NCI-H1048 (cell line): ENCODE results near the gene SIRPD.

Source experiments
- DNase-seq: peaks from one replicate; lab custom pipeline; 2025; lab: John Stamatoyannopoulos, UW

SIRPD gene

DNA sequence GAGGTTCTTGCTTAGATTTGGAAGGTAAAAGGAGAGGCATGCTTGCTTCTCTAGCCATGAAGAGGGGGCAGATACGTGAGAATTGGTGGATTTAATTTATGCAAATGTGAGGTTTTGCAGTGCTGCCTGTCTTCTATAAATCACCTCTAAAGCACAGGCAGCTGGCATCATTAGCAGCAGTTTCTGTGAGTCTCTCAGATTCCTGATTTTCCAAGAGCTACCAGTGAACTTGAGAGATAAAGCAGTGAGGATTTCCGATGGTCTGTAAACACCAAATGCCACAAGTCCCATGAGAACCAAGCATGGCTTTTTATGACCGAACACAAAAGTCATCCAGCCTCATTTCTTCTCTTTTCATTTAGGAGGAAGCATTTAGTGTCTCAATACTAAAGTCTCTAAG, 63.1 kb downstream of the SIRPD start:
- DNase-seq, result no peak

DNA sequence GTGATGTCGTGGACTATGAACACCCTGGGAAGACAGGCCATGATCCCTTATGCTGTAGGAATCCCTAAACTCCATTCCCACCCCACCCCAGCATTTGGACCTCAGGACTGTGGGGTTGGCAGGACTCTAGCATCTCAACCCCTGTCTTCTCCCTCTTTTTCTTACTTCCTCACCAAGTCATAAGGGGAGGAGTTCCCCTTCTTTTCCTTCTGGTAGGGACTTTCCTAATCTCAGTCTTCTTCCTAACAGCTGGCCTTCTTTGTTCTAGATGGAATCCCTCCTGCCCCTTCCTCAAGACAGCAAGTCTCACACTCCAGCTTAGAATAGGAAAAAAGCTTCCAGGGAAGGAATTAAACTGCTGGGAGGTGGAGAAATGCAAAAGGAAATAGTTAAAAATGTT, 64.0 kb downstream of the SIRPD start:
- no peak for DNase-seq

DNA sequence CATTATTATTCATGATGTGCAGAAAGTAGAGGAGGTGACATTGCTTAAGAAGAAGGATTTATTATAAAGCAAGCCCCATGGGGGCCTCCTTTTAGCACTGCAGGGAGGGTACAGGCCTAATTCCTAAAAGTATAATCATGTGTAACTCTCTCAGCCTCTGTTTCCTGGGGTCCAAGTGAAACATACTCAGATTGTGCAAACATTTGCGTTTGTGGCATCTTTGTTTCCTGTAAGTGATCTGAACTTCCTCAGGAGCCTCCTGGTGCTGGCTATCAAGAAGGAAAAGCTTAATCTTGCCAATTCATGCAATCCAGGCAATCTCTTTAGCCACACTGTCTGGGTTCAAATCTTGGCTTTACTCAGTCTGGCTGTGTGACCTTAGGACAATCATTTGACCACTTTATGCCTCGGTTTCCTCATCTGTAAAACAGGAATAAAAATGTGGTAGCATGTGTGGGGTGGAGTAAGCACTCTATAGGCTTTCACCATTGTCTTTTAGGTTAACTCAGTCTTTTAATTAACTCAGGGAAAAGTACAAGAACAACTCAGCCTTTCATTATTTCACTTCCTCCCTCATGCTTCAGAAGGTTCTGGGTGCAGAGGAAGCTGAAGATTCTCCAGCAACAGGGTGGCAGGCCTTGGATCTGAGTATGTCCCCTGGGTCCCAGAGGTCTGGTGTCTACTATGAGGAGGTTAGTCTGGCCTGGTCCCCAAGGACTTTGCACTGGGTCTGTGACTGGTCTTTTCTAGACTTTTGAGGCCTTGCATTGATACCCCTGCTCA, 65.5 kb downstream of the SIRPD start:
- DNase-seq, result no peak

DNA sequence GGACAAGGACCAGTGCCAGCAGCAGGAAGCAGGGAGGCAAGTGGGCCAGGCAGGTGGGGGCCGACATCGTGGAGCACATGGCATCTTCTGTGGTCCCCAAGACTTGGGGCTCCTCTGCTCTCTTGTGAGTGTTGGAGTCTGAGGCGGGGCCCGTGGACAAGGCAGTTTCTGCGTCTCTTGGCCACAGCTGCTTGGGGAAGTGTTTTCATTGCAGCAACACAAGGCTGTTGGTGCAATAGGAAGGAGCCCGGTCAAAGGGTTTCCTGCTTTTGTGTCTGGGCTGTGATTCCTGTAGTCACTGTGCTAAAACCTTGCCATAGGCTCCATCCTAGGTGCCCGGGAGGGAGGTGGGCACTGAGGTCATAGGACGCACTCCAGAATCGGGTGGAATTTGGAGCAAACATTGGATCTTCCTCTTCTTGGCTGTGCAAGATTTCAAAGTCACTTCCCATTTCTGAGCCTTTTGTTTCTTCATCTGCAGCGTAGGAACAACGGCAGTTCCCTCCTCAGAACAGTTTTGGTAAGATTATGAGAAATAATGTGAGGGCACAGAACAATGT, 66.1 kb downstream of the SIRPD start, which contains the start of gene SIRPB2:
Gene SIRPB2, minus strand, starts transcription at position 140 of the 560 bp plus-strand sequence. Its CDS starts 61 bp downstream, at position 79.
- DNase-seq, result no peak

DNA sequence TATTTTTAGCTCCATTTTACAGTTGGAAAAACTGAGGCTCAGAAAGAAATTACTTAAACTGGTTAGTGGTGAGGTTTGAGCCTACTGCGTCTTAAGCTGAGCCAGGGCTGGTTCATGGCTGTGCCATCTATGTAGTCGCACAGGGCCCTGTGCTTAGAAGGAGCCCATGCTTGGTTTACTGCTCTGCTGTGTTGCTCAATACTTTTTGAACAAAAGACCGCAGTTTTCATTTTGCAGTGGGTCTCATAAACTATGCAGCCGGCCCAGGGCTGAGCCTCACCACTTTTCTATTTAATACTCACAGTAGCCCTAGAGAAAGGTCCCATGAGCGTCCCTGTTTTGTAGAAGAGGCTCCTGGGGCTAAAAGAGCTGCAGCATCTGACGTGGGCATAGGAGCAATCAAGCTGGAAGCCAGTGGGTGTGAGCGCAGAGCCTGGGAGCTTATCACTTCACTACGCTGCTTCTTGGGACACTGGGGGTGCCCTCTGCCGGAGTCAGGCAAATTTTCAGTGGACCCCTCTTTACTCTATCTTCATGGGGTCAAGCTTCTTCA, 66.8 kb downstream of the SIRPD start:
- no peak for DNase-seq

DNA sequence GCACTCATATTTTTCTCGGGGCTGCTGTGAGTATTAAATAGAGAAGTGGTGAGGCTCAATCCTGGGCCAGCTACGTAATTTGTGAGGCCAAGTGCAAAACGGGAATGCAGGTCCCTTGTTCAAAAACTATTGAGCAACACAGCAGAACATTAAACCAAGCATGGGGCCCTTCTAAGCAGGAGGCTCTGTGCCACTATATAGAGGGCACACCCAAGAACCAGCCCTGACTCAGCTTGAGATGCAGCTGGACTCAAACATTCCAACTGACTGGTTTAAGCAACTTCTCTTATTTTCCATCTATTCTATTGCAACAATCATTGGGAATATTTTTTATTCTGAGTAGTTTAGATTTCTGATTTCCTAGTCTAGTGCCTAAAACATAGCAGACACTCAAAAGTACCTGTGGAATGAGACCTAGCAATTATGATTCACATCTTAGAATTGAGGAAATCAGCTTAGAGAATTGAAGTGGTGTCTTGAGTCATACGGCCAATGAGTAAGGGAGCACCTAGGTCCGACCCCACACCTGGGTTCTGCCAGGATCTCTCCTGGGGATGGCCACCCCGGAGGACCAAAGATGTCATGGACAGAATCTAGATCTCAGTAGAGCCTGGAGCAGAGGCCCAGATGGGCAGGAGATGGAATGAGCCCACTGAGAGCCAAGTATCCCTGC, 67.6 kb downstream of the SIRPD start:
- no peak for DNase-seq

DNA sequence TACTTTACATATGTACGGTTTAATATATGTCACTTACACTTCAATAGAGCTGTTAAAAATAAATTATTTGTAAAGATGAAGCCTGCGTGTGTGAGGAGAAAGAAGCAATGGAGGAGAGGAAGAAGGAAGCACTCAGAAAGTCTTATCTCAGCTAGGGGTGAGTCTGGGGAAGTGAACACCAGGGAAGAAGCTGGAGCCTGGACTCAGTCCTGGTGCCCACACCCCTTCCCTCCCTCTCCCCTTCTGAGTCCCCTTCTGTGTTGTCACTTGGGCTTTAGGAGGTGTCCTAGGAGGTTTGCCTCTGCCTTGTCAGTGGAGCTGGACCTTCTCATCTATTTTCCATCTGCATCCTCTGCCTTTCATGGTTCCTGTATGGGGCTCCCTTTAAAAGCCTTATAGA, 68.2 kb downstream of the SIRPD start:
- DNase-seq, result no peak

DNA sequence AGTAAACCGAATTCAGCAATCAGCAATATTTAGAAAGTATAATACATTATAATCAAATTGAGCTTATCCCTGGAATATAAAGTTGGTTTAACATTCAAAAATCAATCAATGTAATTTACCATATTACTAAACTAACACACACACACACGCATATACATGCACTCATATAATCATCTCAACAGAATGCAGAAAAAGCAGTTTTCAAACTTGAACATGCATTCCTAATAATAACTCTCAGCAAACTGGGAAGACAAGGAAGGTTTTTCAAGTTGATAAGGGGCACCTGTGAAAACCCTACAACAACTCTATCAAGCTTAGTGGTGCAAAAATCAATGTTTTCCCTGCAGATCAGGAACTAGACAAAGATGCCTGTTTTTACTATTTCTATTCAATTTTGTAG, 70.9 kb downstream of the SIRPD start:
- no peak for DNase-seq

DNA sequence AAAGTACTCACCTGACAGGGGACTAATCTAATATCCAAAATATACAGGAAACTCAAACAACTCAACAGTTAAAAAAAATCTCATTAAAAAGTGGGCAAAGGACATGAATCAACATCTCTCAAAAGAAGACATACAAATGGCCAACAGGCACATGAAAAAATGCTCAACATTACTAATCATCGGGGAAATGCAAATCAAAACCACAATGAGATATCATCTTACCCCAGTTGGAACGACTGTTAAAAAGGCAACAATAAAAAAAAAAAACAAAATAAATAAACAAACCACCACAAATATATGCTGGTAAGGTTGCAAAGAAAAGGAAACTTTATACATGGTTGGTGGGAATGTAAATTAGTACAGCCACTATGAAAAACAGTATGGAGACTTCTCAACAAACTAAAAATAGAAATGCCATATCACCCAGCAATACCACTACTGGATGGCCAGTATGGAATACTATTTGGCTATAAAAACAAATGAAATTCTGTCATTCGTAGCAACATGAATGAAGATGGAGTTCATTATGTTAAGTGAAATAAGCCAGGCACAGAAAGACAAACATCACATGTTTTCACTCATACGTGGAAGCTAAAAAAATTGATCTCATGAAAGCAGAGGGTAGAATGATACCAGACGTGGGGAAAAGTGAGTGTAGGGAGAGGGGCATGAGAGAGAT, 72.9 kb downstream of the SIRPD start:
- no peak for DNase-seq
